GM21423 (cell line): Measurements from ENCODE around the gene EXD2.

Experiments
- ATAC-seq: cut with Tn5 transposase; IDR thresholded peaks from one replicate; pipeline ENCODE4 v1.9.1; 2021; ENCODE audit warnings: mild to moderate bottlenecking, moderate library complexity; ENCODE audit not compliant: unreplicated experiment

The EXD2 gene

DNA sequence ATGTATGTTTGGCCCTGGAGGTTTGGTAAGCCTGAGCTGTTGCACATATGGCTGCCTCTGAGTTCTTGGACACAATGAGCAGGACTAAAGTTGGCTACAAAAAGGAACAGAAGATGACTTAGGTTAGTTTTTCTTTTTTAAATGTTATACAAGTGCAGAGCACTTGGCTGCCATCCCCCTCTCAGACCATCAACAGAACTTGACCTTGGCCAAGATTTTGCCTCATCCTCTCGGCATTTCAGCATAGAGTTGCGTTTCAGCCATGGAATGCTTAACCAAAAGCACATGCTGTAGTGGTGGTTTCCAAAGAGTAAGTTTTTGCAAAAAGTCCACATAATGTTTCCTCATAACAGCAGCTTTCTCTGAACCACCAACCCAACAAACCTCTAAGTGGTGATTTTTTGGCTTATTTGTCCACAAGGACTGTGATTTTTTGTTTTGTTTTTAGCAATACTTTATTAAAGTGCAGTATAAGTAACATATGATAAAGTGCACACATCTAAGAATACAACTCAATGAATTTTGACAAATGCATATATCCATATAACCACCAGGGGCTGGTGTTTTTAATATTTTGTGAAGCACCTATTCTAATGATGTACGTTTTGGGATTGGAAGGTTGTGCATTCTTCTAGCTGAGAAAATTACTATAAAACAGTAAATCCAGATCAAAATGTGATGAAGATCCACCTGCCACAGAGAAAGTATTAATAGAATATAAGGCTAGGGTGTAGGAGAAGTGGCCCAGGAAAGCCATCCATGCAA is 56.6 kb downstream of the EXD2 start:
- no peak for ATAC-seq

- ATAC-seq = no peak
Observed at GRCh38 chr14:69249603-69250002, 58.3 kb downstream of the EXD2 start.

GRCh38 chr14:69252851-69253250 is 61.6 kb downstream of the EXD2 start:
- no peak for ATAC-seq

DNA sequence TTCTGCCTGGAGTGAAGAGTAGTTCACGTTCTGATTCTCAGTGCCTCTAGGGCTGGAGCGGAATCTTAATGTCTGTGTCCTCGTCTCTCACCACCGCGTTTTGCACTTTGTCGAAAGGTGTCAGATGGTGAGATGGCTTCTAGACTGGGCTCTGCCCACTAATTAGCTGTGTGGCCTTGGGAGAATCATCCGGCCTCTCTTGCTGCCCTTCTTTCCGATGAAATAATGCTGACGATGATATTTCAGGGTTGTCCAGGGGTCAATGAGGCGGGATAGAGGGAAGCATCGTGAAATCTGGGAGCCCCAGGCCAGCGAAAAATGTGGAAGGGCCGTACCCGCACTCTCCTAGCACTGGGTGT is 67.8 kb downstream of the EXD2 start:
- no peak for ATAC-seq

GRCh38 chr14:69259527-69260189 is 68.4 kb downstream of the EXD2 start, which contains the start of gene GALNT16:
Gene GALNT16, plus strand, starts transcription at chr14:69260158. Its CDS starts 133 bp downstream, at chr14:69260291.
- no peak for ATAC-seq

- ATAC-seq = no peak
Observed at GRCh38 chr14:69260190-69260860, 69.0 kb downstream of the EXD2 start.

GRCh38 chr14:69260861-69261564 is 69.7 kb downstream of the EXD2 start:
- no peak for ATAC-seq

- ATAC-seq = no peak
Observed at GRCh38 chr14:69261761-69262331, 70.5 kb downstream of the EXD2 start.

- no peak for ATAC-seq
Observed at GRCh38 chr14:69262516-69262915, 71.2 kb downstream of the EXD2 start.

- ATAC-seq = no peak
Observed at GRCh38 chr14:69263364-69263763, 72.1 kb downstream of the EXD2 start.

DNA sequence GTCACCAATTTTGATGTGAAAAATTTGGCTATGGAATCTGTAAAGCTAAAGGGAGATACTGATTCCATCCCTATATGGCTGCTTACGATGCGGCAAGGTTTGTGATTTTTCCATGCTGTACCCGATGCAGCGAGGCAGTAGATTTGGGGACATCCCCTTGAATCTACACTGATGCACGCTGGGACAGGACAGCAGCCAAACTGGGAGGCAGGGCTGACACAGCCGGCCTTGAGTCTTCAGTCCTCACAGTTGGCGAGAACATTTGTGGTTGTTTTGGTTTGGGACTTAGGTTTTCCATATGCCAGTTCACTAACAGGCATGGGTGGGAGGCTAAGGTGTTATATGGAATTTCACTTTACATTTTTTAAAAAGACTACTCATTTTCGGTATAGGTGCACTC is 72.5 kb downstream of the EXD2 start:
- no peak for ATAC-seq

- ATAC-seq = no peak
Observed at GRCh38 chr14:69266572-69267345, 75.5 kb downstream of the EXD2 start.

DNA sequence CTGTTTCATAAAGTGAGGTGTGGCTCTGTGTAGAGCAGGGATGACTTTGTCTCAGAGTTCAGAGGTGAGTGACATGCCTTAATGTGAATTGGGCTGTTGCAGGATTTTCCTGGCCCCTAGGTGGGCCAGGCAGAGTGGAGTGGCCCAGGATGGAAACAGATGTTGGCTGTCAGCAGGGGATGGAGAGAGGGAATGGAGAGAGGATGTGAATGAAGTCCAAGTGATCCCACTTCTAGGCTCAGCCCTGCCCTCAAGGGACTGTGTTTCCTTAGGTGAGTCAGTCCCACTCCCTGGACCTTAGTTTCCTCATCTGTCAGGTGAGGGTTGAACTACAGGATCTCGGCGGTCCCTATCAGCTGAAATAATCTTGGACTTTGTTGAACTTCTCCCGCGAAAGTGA is 76.2 kb downstream of the EXD2 start:
- no peak for ATAC-seq

DNA sequence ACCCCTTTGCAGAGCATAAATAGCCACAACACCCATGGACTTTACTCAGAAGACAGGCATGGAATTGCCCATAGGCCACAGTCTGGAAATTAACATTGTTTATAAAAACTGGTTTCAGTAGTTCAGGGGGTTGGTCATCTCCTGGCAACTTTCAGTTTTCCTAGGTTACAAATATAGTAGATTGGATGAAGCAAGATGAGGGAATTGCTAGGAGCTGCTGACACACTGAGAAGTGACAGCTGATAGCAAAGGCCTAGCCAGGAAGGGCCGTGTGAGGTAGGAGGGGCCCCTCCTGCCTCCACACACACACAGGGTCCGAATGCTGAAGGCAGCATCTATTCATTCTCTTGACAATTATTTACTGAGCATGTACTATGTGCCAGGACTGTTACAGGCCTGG is 76.9 kb downstream of the EXD2 start:
- ATAC-seq = no peak

GRCh38 chr14:69268763-69269162 is 77.5 kb downstream of the EXD2 start:
- no peak for ATAC-seq

DNA sequence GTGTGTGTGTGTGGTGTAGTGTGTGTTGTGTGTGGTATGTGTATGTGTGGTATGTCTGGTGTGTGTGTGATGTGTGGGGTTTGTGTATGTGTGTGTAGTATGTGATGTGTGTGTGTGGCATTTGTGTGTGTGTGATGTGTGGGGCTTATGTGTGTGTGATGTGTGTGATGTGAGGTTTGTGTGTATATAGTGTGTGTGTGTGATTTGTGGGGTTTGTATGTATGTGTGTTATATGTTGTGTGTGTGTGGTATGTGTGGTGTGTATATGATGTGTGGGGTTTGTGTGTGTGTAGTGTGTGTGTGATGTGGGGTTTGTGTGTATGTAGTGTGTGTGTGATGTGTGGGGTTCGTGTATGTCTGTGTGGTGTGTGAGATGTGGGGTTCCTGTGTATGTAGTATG is 78.1 kb downstream of the EXD2 start:
- no peak for ATAC-seq

- no peak for ATAC-seq
Observed at GRCh38 chr14:69270097-69270496, 78.8 kb downstream of the EXD2 start.

- no peak for ATAC-seq
Observed at GRCh38 chr14:69270795-69271708, 79.8 kb downstream of the EXD2 start.

GRCh38 chr14:69274321-69274720 is 83.0 kb downstream of the EXD2 start:
- no peak for ATAC-seq
